ENCODE results near the gene HNRNPUL1. TPM values are rescaled to one million over a fixed set of nuclear protein-coding genes. Genes with fewer than 3 reads are reported as not detected.

HNRNPUL1 gene
- polyA plus RNA-seq, 1 experiment, result 35.4 TPM

GRCh38 chr19:41310033-41310831 is 46.1 kb downstream of the HNRNPUL1 start, which contains the start of gene CCDC97:
Gene CCDC97 (plus strand): TSS chr19:41310172. CDS start chr19:41310311, 139 bp downstream.
- H3K36me3 ChIP-seq (ENCODE audit: control insufficient read depth, insufficient read depth, low read length), result peaks cover 19% of the 10 kb centered on the region
- no peak for DNase-seq (ENCODE audit: low read depth)
- no peaks in the 10 kb centered on the region for H3K27me3 ChIP-seq (ENCODE audit: control insufficient read depth, insufficient read depth, low read length)
- CTCF ChIA-PET, result interaction anchor here (0.6 to 5.3 kb wide), 5 partner anchors 11 to 571 kb away, joined by 3 to 45 read pairs (median 14); partner anchors contain the start of gene HNRNPUL1
- TF ChIP-seq CTCF (IDR thresholded peaks at IDR 0.05; ENCODE audit: insufficient read depth, low read depth, low read length), result no peak
- peak within 1 kb of the TSS; percentile 48 for H3K4me3 ChIP-seq (ENCODE audit: low read depth, low read length)
- POLR2A ChIA-PET, result no interaction called here

GRCh38 chr19:41311072-41311471 is 46.9 kb downstream of the HNRNPUL1 start:
- POLR2A ChIA-PET, result no interaction called here
- no peak for DNase-seq (ENCODE audit: low read depth)
- no peak for TF ChIP-seq CTCF (IDR thresholded peaks at IDR 0.05; ENCODE audit: insufficient read depth, low read depth, low read length)
- no peaks in the 10 kb centered on the region for H3K27me3 ChIP-seq (ENCODE audit: control insufficient read depth, insufficient read depth, low read length)
- peak overlapping the region; percentile 48 for H3K4me3 ChIP-seq (ENCODE audit: low read depth, low read length)
- CTCF ChIA-PET, result interaction anchor here (0.6 to 5.3 kb wide), 4 partner anchors 12 to 572 kb away, joined by 3 to 44 read pairs (median 8); partner anchors contain the start of gene HNRNPUL1
- peaks cover 13% of the 10 kb centered on the region for H3K36me3 ChIP-seq (ENCODE audit: control insufficient read depth, insufficient read depth, low read length)

GRCh38 chr19:41311613-41312012 is 47.4 kb downstream of the HNRNPUL1 start:
- H3K36me3 ChIP-seq (ENCODE audit: control insufficient read depth, insufficient read depth, low read length), result peaks cover 13% of the 10 kb centered on the region
- DNase-seq (ENCODE audit: low read depth), result no peak
- no peak overlapping the region for H3K4me3 ChIP-seq (ENCODE audit: low read depth, low read length)
- H3K27me3 ChIP-seq (ENCODE audit: control insufficient read depth, insufficient read depth, low read length), result no peaks in the 10 kb centered on the region
- ChIA-PET CTCF (interaction anchor here (0.7 to 2.3 kb wide), 3 partner anchors 10 to 41 kb away, joined by 3 to 14 read pairs (median 4); no protein-coding TSS in a partner anchor), POLR2A (no interaction called here)
- TF ChIP-seq CTCF (IDR thresholded peaks at IDR 0.05; ENCODE audit: insufficient read depth, low read depth, low read length), result no peak

GRCh38 chr19:41316306-41316920 is 52.2 kb downstream of the HNRNPUL1 start:
- ChIA-PET POLR2A (no interaction called here), CTCF (interaction anchor here (0.6 to 1.2 kb wide), 2 partner anchors 8 to 111 kb away, joined by 4 read pairs; no protein-coding TSS in a partner anchor)
- no peak for DNase-seq (ENCODE audit: low read depth)
- Histone ChIP-seq H3K27me3 (ENCODE audit: control insufficient read depth, insufficient read depth, low read length) (no peaks in the 10 kb centered on the region), H3K4me3 (ENCODE audit: low read depth, low read length) (no peak overlapping the region), H3K36me3 (ENCODE audit: control insufficient read depth, insufficient read depth, low read length) (peaks cover 29% of the 10 kb centered on the region)
- no peak for TF ChIP-seq CTCF (IDR thresholded peaks at IDR 0.05; ENCODE audit: insufficient read depth, low read depth, low read length)

Measured in BJ (cell line).